Panc1 (cell line): ENCODE data around the gene SCCPDH. TPM values are rescaled to one million over a fixed set of nuclear protein-coding genes. Genes with fewer than 3 reads are reported as not detected.
"Not testable (repeated sequence)": the region's sequence is repeated elsewhere in the genome, so short reads cannot be mapped to it uniquely, and the experiment has no call there.

ENCODE experiments used
- ATAC-seq: fragments of 200-7000 bp; cut with Tn5 transposase; 2 replicates; pipeline ENCODE4 v1.9.1; 2020; ENCODE audit warnings: mild to moderate bottlenecking, moderate library complexity
- BruUV-seq: library from RNA; stranded (reverse); fragments of 400-500 nt; replicated peaks from 2 replicates; lab custom pipeline; 2021; lab: Mats Ljungman, UMichigan
- CTCF ChIA-PET: fragments of 300-600 bp; sonication (Branson Sonifier 250); formaldehyde crosslinking; loops from one replicate; lab custom pipeline; 2022; ENCODE audit warnings: antibody characterized with exemption; lab: Charles Lee
- POLR2A ChIA-PET: fragments of 300-600 bp; sonication (Branson Sonifier 250); formaldehyde crosslinking; loops from one replicate; lab custom pipeline; 2022; ENCODE audit warnings: antibody characterized with exemption; lab: Charles Lee
- DNase-seq: peaks from one replicate; pipeline ENCODE4 v3.0.0-alpha.2; 2010; ENCODE audit warnings: low read depth, low spot score
- H3K27ac ChIP-seq: 2 replicates; pipeline ENCODE4 v1.5.1; 2011; ENCODE audit warnings: mild to moderate bottlenecking, low read length, inconsistent platforms
- H3K27me3 ChIP-seq: fragments of 200-500 bp; sonication (Bioruptor generic); 2 replicates; pipeline ENCODE4 v1.6.0; 2014; ENCODE audit warnings: low read length, inconsistent platforms; ENCODE audit not compliant: control insufficient read depth, insufficient read depth
- H3K36me3 ChIP-seq: fragments of 200-500 bp; sonication (Bioruptor generic); 2 replicates; pipeline ENCODE4 v1.5.1; 2014; ENCODE audit warnings: inconsistent platforms, mild to moderate bottlenecking, low read length, moderate library complexity; ENCODE audit not compliant: control insufficient read depth, insufficient read depth
- H3K4me1 ChIP-seq: 2 replicates; pipeline ENCODE4 v1.5.1; 2011; ENCODE audit warnings: inconsistent platforms, mild to moderate bottlenecking, low read length, moderate library complexity; ENCODE audit not compliant: control insufficient read depth, insufficient read depth
- H3K4me3 ChIP-seq, 2 experiments: 2 replicates each; pipeline ENCODE4 v1.5.1; 2011 to 2012; ENCODE audit warnings: low read depth in 2 of 2, low read length in 2 of 2, mild to moderate bottlenecking in 2 of 2, inconsistent platforms in 1 of 2, moderate library complexity in 1 of 2
- H3K9me3 ChIP-seq: fragments of 200-500 bp; sonication (Bioruptor generic); 2 replicates; pipeline ENCODE4 v1.5.1; 2014; ENCODE audit warnings: low read depth, mild to moderate bottlenecking, inconsistent platforms, low read length, moderate library complexity; ENCODE audit not compliant: control insufficient read depth, insufficient read depth
- POLR2AphosphoS5 ChIP-seq: IDR thresholded peaks from 2 replicates; pipeline ENCODE4 v1.6.1; 2012; ENCODE audit warnings: mild to moderate bottlenecking, low read depth, low read length, moderate library complexity
- SIN3A ChIP-seq: IDR thresholded peaks from 2 replicates; pipeline ENCODE4 v1.6.1; 2012; ENCODE audit warnings: low read depth, mild to moderate bottlenecking, low read length, moderate library complexity, borderline replicate concordance; ENCODE audit not compliant: insufficient read depth
- TCF7L2 ChIP-seq: IDR thresholded peaks from 2 replicates; pipeline ENCODE4 v1.6.1; 2011; ENCODE audit warnings: mild to moderate bottlenecking, low read depth, low read length, inconsistent platforms
- in situ Hi-C: cut with HindIII; loops from 2 replicates; pipeline ENCODE4 v1.10.0; 2016; ENCODE audit warnings: low sequenced_read_pairs, low pct_unique_long_range_greater_than_20kb
- intact Hi-C: fragments of 100-400 bp; cut with micrococcal nuclease; formaldehyde crosslinking; loops from one replicate; pipeline ENCODE4 v1.10.0; 2022; ENCODE audit not compliant: unreplicated experiment
- total RNA-seq: library from RNA; stranded (reverse); gene quantifications from one replicate; pipeline ENCODE4 v1.2.1, GENCODE V29; 2021; ENCODE audit not compliant: unreplicated experiment
- TF ChIP-seq, protein P1 (sequence below): fragments of 450-650 bp; IDR thresholded peaks from 2 replicates; pipeline ENCODE4 v1.5.1; 2017; ENCODE audit warnings: mild to moderate bottlenecking
- TF ChIP-seq, protein P2 (sequence below), 2 experiments: IDR thresholded peaks; 2 replicates each; pipeline ENCODE4 v1.6.1; 2011 to 2012; ENCODE audit warnings: low read depth in 2 of 2, control low read depth in 1 of 2, low read length in 1 of 2, mild to moderate bottlenecking in 1 of 2, moderate library complexity in 1 of 2; ENCODE audit not compliant: insufficient read depth in 1 of 2

SCCPDH gene
- total RNA-seq, 1 experiment from 2014 or later = 40.2 TPM

DNA sequence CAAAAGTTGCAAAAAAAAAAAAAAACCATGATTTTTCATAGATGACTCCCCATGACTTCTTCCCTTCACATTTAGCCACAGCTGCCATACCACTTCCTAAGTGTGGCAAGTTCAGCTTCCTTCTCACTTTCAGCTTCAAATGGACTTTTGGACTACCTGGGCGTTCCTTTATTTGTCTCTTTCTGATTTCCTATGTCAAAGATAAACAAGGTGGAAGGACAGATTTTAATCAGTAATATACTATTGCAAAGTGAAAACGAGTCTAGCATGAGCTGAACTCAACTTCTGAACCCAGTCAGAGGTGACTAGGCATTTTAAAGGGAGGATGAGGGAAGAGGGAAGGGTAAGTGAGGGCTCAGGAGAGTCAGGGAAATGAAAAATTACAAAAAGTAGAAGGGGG is 14.4 kb upstream of the SCCPDH start:
- TF ChIP-seq POLR2AphosphoS5 (no peak), TCF7L2 (no peak), SIN3A (no peak)
- TF ChIP-seq, protein P1, sequence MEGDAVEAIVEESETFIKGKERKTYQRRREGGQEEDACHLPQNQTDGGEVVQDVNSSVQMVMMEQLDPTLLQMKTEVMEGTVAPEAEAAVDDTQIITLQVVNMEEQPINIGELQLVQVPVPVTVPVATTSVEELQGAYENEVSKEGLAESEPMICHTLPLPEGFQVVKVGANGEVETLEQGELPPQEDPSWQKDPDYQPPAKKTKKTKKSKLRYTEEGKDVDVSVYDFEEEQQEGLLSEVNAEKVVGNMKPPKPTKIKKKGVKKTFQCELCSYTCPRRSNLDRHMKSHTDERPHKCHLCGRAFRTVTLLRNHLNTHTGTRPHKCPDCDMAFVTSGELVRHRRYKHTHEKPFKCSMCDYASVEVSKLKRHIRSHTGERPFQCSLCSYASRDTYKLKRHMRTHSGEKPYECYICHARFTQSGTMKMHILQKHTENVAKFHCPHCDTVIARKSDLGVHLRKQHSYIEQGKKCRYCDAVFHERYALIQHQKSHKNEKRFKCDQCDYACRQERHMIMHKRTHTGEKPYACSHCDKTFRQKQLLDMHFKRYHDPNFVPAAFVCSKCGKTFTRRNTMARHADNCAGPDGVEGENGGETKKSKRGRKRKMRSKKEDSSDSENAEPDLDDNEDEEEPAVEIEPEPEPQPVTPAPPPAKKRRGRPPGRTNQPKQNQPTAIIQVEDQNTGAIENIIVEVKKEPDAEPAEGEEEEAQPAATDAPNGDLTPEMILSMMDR = no peak
- TF ChIP-seq, protein P2, sequence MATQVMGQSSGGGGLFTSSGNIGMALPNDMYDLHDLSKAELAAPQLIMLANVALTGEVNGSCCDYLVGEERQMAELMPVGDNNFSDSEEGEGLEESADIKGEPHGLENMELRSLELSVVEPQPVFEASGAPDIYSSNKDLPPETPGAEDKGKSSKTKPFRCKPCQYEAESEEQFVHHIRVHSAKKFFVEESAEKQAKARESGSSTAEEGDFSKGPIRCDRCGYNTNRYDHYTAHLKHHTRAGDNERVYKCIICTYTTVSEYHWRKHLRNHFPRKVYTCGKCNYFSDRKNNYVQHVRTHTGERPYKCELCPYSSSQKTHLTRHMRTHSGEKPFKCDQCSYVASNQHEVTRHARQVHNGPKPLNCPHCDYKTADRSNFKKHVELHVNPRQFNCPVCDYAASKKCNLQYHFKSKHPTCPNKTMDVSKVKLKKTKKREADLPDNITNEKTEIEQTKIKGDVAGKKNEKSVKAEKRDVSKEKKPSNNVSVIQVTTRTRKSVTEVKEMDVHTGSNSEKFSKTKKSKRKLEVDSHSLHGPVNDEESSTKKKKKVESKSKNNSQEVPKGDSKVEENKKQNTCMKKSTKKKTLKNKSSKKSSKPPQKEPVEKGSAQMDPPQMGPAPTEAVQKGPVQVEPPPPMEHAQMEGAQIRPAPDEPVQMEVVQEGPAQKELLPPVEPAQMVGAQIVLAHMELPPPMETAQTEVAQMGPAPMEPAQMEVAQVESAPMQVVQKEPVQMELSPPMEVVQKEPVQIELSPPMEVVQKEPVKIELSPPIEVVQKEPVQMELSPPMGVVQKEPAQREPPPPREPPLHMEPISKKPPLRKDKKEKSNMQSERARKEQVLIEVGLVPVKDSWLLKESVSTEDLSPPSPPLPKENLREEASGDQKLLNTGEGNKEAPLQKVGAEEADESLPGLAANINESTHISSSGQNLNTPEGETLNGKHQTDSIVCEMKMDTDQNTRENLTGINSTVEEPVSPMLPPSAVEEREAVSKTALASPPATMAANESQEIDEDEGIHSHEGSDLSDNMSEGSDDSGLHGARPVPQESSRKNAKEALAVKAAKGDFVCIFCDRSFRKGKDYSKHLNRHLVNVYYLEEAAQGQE (IDR thresholded peaks at IDR 0.05; ENCODE audit: insufficient read depth in 1 of 2, low read depth in 2 of 2, low read length in 1 of 2) = no peak
- H3K36me3 ChIP-seq = no peaks in the 10 kb centered on the region
- H3K4me3 ChIP-seq = no peak overlapping the region
- in situ Hi-C loops = no loop called here
- no peaks in the 10 kb centered on the region for H3K4me1 ChIP-seq
- H3K9me3 ChIP-seq = no peaks in the 10 kb centered on the region
- POLR2A ChIA-PET = no interaction called here
- no TSS peak for BruUV-seq
- DNase-seq (no peak), ATAC-seq (no peak)
- H3K27ac ChIP-seq = no peak overlapping the region
- intact Hi-C loops = no loop called here
- no peaks in the 10 kb centered on the region for H3K27me3 ChIP-seq
- CTCF ChIA-PET = no interaction called here

DNA sequence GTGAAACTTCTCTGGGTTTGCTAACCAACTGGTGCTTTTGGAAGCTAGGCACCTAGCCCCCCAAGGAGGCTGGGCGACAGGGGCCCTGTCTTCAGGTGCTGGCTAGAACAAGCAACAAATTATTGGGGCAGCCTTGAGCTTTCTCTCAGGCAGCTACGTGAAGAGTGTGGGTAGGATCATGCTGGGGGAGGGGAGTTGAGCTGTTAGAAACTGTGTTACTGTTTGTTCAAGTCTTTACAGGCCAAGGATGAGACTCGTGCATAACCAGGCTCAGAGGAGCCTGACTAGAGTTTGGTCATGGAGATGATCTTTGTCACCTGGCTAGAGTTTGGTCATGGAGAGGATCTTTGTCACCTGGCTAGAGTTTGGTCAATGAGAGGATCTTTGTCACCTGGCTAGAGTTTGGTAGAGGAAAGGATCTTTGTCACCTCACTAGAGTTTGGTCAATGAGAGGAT is 12.6 kb upstream of the SCCPDH start:
- no TSS peak for BruUV-seq
- ATAC-seq (no peak), DNase-seq (no peak)
- ChIA-PET CTCF (no interaction called here), POLR2A (no interaction called here)
- TF ChIP-seq, protein P1 = no peak
- Histone ChIP-seq H3K36me3 (no peaks in the 10 kb centered on the region), H3K4me3 (no peak overlapping the region), H3K27ac (no peak overlapping the region), H3K9me3 (no peaks in the 10 kb centered on the region), H3K27me3 (no peaks in the 10 kb centered on the region), H3K4me1 (no peaks in the 10 kb centered on the region)
- in situ Hi-C loops (no loop called here), intact Hi-C loops (no loop called here)

DNA sequence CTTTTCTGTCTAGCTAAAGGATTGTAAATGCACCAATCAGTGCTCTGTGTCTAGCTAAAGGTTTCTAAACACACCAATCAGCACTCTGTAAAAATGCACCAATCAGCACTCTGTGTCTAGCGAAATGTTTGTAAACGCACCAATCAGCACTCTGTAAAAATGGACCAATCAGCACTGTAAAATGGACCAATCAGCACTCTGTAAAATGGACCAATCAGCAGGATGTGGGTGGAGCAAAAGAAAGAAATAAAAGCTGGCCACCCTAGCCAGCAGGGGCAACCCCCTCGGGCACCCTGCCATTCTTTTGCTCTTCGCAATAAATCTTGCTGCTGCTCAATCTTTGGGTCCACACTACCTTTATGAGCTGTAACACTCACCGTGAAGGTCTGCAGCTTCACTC is 11.8 kb upstream of the SCCPDH start:
- H3K4me3 ChIP-seq, H3K36me3 ChIP-seq, ATAC-seq, H3K4me1 ChIP-seq, H3K27ac ChIP-seq, intact Hi-C loops, BruUV-seq, H3K9me3 ChIP-seq, CTCF ChIA-PET, in situ Hi-C loops, DNase-seq, POLR2A ChIA-PET, H3K27me3 ChIP-seq: not testable (repeated sequence)

DNA sequence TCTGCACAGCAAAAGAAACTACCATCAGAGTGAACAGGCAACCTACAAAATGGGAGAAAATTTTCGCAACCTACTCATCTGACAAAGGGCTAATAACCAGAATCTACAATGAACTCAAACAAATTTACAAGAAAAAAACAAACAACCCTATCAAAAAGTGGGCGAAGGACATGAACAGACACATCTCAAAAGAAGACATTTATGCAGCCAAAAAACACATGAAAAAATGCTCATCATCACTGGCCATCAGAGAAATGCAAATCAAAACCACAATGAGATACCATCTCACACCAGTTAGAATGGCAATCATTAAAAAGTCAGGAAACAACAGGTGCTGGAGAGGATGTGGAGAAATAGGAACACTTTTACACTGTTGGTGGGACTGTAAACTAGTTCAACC is 4.8 kb upstream of the SCCPDH start:
- H3K4me3 ChIP-seq, H3K4me1 ChIP-seq, H3K36me3 ChIP-seq, H3K27ac ChIP-seq, H3K27me3 ChIP-seq, CTCF ChIA-PET, intact Hi-C loops, in situ Hi-C loops, ATAC-seq, H3K9me3 ChIP-seq, DNase-seq, POLR2A ChIA-PET, BruUV-seq: not testable (repeated sequence)

DNA sequence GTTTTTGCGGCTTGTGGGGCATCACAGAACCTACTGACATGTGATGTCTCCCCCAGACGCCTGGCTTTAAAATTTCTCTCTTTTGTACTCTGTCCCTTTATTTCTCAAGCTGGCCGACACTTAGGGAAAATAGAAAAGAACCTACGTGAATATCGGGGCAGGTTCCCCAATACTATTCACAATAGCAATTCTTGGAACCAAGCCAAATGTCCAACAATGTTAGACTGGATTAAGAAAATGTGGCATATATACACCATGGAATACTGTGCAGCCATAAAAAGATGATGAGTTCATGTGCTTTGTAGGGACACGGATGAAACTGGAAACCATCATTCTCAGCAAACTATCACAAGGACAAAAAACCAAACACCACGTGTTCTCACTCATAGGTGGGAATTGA is 3.4 kb upstream of the SCCPDH start:
- POLR2A ChIA-PET = interaction anchor here (0.6 kb wide), 1 partner anchor 573 kb away, joined by 3 read pairs; no protein-coding TSS in a partner anchor
- H3K27ac ChIP-seq, H3K4me3 ChIP-seq, in situ Hi-C loops, ATAC-seq, H3K4me1 ChIP-seq, H3K36me3 ChIP-seq, H3K27me3 ChIP-seq, intact Hi-C loops, BruUV-seq, H3K9me3 ChIP-seq, DNase-seq: not testable (repeated sequence)
- CTCF ChIA-PET = interaction anchor here (0.6 kb wide), 1 partner anchor 186 kb away, joined by 5 read pairs; no protein-coding TSS in a partner anchor
